Suprapubic skin (tissue), 4 donors: ENCODE results near the gene GLYR1.

ENCODE experiments used
- POLR2A ChIP-seq, 2 donors: fragments of 450-650 bp; IDR thresholded peaks; one replicate each; pipeline ENCODE4 v1.6.1; 2017; ENCODE audit warnings: antibody characterized with exemption in 2 of 2, mild to moderate bottlenecking in 2 of 2, moderate library complexity in 2 of 2
- POLR2AphosphoS5 ChIP-seq, 3 donors: sonication (generic); formaldehyde crosslinking; IDR thresholded peaks; one replicate each; pipeline ENCODE4 v1.6.1; 2017; ENCODE audit warnings: antibody characterized with exemption in 3 of 3
- TF ChIP-seq, protein P1 (sequence below), 2 donors: fragments of 200-600 bp in 1 of 2; fragments of 450-650 bp in 1 of 2; sonication (generic) in 1 of 2; IDR thresholded peaks; one replicate each; pipeline ENCODE4 v1.5.1; 2016 to 2019; ENCODE audit warnings: antibody characterized with exemption in 2 of 2, mild to moderate bottlenecking in 1 of 2, moderate library complexity in 1 of 2

DNA sequence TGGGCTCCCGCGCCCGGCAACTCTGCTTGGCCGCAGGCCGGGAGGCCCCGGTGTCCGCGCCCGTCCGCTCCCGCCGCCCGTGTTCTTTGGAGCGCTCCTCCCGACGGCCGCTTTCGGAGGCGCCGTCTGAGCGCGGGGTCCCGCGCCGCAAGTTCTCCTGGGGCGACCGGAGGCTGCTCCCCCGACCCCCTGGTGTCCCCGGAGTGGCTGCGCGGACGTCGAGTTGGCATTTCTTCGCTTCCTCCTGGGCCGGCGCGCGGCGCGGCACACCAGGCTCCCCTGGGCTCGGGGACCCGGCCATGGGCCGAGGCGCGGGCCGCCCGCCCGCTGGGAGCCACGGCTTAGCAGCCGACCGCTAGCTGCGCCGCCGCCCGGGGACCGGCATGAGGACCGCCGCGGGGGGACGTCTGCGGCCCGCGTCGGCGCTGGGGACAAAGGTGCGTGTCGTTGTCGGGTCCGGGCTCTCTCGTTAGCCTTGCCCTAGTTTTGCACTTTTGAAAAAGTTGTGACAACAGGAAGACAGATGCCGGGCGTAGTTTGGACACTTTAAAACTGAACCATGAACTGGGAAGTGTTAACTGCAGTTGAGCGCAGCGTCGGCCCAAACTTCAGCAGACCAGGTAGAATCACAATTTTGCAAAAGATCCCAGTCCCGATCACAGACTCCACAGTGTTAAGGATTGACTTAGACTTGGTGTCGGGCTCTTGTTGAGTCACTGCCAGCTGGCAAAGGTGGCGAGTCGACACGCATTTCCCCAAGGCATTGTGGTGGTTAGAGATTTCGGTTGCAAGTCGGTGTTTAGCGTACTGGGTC, 893 bp upstream of the GLYR1 start:
- TF ChIP-seq, protein P1, sequence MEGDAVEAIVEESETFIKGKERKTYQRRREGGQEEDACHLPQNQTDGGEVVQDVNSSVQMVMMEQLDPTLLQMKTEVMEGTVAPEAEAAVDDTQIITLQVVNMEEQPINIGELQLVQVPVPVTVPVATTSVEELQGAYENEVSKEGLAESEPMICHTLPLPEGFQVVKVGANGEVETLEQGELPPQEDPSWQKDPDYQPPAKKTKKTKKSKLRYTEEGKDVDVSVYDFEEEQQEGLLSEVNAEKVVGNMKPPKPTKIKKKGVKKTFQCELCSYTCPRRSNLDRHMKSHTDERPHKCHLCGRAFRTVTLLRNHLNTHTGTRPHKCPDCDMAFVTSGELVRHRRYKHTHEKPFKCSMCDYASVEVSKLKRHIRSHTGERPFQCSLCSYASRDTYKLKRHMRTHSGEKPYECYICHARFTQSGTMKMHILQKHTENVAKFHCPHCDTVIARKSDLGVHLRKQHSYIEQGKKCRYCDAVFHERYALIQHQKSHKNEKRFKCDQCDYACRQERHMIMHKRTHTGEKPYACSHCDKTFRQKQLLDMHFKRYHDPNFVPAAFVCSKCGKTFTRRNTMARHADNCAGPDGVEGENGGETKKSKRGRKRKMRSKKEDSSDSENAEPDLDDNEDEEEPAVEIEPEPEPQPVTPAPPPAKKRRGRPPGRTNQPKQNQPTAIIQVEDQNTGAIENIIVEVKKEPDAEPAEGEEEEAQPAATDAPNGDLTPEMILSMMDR (IDR thresholded peaks at IDR 0.05) = no peak
- TF ChIP-seq POLR2A (IDR thresholded peaks at IDR 0.05) (no peak), POLR2AphosphoS5 (IDR thresholded peaks at IDR 0.05) (no peak)
